Measurements from ENCODE around the gene ERP44. TPM values are rescaled to one million over a fixed set of nuclear protein-coding genes. Genes with fewer than 3 reads are reported as not detected.

ERP44 gene
- total and polyA plus RNA-seq, 12 donors, result 12.9 to 43.7 (median 21.3) TPM

DNA sequence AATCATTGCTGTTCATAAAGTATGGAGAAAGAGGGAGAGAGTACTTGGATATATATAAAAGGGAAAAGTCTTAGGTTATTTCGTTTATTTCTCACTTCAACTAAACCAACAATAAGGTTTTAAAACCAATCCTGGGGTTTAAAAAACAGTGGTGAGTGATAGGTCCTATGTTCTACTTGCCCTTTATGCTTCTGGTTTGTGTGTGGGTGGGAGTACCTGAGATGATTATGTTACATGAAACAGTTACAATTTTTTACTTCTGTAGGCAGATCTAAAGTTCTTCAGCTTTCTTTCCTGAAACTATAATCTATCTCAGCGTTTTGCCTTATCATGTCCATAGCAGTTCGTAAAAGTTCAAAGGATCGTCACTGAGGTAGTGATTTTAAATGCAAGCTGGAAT, 143.2 kb downstream of the ERP44 start:
- H3K4me3 ChIP-seq, result no peak overlapping the region
- H3K36me3 ChIP-seq (replicated peaks in 1 of 2), result peaks cover 0 to 5% of the 10 kb centered on the region in 2 donors
- TF ChIP-seq, protein P1, sequence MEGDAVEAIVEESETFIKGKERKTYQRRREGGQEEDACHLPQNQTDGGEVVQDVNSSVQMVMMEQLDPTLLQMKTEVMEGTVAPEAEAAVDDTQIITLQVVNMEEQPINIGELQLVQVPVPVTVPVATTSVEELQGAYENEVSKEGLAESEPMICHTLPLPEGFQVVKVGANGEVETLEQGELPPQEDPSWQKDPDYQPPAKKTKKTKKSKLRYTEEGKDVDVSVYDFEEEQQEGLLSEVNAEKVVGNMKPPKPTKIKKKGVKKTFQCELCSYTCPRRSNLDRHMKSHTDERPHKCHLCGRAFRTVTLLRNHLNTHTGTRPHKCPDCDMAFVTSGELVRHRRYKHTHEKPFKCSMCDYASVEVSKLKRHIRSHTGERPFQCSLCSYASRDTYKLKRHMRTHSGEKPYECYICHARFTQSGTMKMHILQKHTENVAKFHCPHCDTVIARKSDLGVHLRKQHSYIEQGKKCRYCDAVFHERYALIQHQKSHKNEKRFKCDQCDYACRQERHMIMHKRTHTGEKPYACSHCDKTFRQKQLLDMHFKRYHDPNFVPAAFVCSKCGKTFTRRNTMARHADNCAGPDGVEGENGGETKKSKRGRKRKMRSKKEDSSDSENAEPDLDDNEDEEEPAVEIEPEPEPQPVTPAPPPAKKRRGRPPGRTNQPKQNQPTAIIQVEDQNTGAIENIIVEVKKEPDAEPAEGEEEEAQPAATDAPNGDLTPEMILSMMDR (IDR thresholded peaks at IDR 0.05), result no peak
- TF ChIP-seq POLR2A (IDR thresholded peaks at IDR 0.05), result no peak
- H3K27ac ChIP-seq, result no peak overlapping the region
- no peak for DNase-seq
- H3K4me1 ChIP-seq (replicated peaks in 1 of 2), result peaks cover 0 to 5% of the 10 kb centered on the region in 2 donors
- H3K27me3 ChIP-seq, result no peaks in the 10 kb centered on the region
- intact Hi-C loops (cut with DNase I), result no loop called here
- WGBS, 4 donors, result 85 to 89% (median 87%) methylated on average over 4 of the region's 4 CpGs
- no peaks in the 10 kb centered on the region for H3K9me3 ChIP-seq (replicated peaks in 1 of 3)

DNA sequence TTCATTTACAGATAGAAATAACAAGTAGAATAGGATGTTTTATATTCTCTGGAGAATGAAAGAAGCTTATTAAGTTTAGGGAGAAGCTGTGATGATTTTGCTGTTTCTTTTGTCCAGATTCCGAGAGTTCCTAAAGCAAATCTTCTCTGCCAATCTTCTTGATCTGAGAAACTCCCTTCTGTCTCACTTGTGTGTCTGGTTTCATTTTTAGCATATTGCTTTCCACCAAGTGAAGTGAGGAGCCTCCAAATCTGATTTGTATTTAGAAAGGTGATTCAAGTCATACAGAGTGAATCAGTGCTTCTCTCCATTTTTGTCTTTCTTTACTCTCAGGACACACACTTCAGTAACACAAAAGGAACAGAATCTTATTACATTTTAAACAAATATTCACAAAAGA, 144.0 kb downstream of the ERP44 start:
- Histone ChIP-seq H3K4me1 (replicated peaks in 1 of 2) (peaks cover 0 to 5% of the 10 kb centered on the region in 2 donors), H3K9me3 (replicated peaks in 1 of 3) (no peaks in the 10 kb centered on the region), H3K4me3 (no peak overlapping the region), H3K27ac (no peak overlapping the region), H3K36me3 (replicated peaks in 1 of 2) (peaks cover 0 to 5% of the 10 kb centered on the region in 2 donors), H3K27me3 (no peaks in the 10 kb centered on the region)
- intact Hi-C loops (cut with DNase I), result no loop called here
- WGBS, 4 donors, result 86 to 96% (median 92%) methylated on average over 1 of the region's 1 CpG
- DNase-seq, result no peak
- TF ChIP-seq POLR2A (IDR thresholded peaks at IDR 0.05), result no peak
- TF ChIP-seq, protein P1 (IDR thresholded peaks at IDR 0.05), result no peak

DNA sequence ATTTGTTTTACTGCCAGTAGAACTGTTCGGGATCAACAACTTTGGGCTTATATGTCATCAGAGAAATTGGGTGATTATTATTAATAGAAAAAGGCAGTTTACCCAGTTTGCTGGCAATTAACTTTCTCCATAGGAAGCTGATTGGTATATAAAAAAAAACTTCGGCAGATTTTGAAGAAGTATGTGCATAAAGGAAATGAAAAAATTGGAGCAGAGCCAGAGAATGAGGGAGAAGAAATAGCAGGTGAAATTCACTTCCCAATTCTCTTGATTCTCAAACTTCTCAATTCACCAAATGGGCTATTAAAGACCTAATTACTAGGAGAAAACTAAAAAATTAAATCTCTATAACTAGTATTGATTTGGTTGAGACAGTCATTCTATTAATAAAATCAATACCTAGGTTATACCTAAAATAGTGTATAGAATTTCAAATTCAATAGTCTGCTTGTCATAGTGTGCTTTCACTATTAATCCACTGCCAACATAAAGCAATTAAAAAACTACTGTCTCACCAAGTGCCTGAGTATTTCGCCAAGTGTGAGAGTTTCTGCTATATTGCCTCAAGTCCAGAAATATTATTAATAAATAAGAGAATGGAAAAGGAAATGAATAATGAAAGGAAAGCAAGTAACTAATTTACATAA, 144.8 kb downstream of the ERP44 start:
- Histone ChIP-seq H3K9me3 (replicated peaks in 1 of 3) (no peaks in the 10 kb centered on the region), H3K27me3 (no peaks in the 10 kb centered on the region), H3K4me1 (replicated peaks in 1 of 2) (peaks cover 0 to 8% of the 10 kb centered on the region in 2 donors), H3K4me3 (no peak overlapping the region), H3K36me3 (replicated peaks in 1 of 2) (peaks cover 0 to 5% of the 10 kb centered on the region in 2 donors), H3K27ac (no peak overlapping the region)
- no peak for DNase-seq
- 84 to 93% (median 86%) methylated on average over 3 of the region's 3 CpGs for whole genome bisulfite sequencing, 4 donors
- intact Hi-C loops (cut with DNase I), result no loop called here
- TF ChIP-seq, protein P1 (IDR thresholded peaks at IDR 0.05), result no peak
- no peak for TF ChIP-seq POLR2A (IDR thresholded peaks at IDR 0.05)

DNA sequence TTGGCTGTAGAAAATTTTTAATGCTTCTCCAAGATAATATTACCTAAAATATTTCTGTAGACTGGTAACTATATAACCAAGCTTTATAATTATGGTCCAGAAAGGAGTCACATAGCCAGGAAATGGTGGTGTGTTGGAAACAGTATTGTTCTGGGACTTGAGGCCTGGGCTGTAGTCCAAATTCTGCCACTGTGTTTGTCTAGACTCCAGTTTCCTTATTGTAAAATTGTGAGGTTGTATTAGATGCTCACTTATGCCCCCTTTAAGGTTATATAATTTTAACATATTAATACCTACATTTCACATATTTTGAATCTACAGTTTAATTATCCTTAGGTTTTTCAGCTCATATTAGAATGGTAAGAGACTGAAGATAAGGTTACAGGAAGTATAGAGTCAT, 149.9 kb downstream of the ERP44 start:
- Histone ChIP-seq H3K9me3 (replicated peaks in 1 of 3) (no peaks in the 10 kb centered on the region), H3K4me3 (no peak overlapping the region), H3K27me3 (no peaks in the 10 kb centered on the region), H3K4me1 (replicated peaks in 1 of 2) (peaks cover 0 to 11% of the 10 kb centered on the region in 2 donors), H3K36me3 (replicated peaks in 1 of 2) (peaks cover 0 to 5% of the 10 kb centered on the region in 2 donors), H3K27ac (no peak overlapping the region)
- DNase-seq, result peak in 3 of 7 donors; percentile 8 to 34 (median 26)
- TF ChIP-seq, protein P1 (IDR thresholded peaks at IDR 0.05), result no peak
- no peak for TF ChIP-seq POLR2A (IDR thresholded peaks at IDR 0.05)
- intact Hi-C loops (cut with DNase I), result no loop called here
